Measurements from ENCODE around the gene NLE1.
"Not testable (repeated sequence)": the region's sequence is repeated elsewhere in the genome, so short reads cannot be mapped to it uniquely, and the experiment has no call there.

NLE1 gene

GRCh38 chr17:35119370-35120165 is 22.5 kb downstream of the NLE1 start, which contains the start of gene RAD51D:
Gene RAD51D, minus strand, starts transcription at chr17:35119860. Its CDS starts 247 bp downstream, at chr17:35119613.
- peak; percentile 65 to 76 for DNase-seq (ENCODE audit: low read depth in 2 of 2)
- peak within 1 kb of the TSS; percentile 79 to 90 for H3K4me3 ChIP-seq (replicated peaks in 1 of 2; ENCODE audit: low read depth in 2 of 2, low read length in 2 of 2)
- peak; percentile 53 for TF ChIP-seq CTCF (IDR thresholded peaks at IDR 0.05; ENCODE audit: low read depth, low read length)

- TF ChIP-seq CTCF (IDR thresholded peaks at IDR 0.05; ENCODE audit: low read depth, low read length), result peak; percentile 25
- DNase-seq (ENCODE audit: low read depth in 2 of 2), result peak; percentile 47 to 67
- no peak overlapping the region for H3K4me3 ChIP-seq (replicated peaks in 1 of 2; ENCODE audit: low read depth in 2 of 2, low read length in 2 of 2)
Measured at GRCh38 chr17:35117984-35118383, 24.1 kb downstream of the NLE1 start.

GRCh38 chr17:35116845-35117244 is 25.3 kb downstream of the NLE1 start:
- no peak overlapping the region for H3K4me3 ChIP-seq (replicated peaks in 1 of 2; ENCODE audit: low read depth in 2 of 2, low read length in 2 of 2)
- TF ChIP-seq CTCF (IDR thresholded peaks at IDR 0.05; ENCODE audit: low read depth, low read length), result no peak
- no peak for DNase-seq (ENCODE audit: low read depth in 2 of 2)

- not testable (repeated sequence) for DNase-seq (ENCODE audit: low read depth in 2 of 2)
Measured at GRCh38 chr17:35110791-35111190, 31.3 kb downstream of the NLE1 start.

GRCh38 chr17:35104844-35105450 is 37.2 kb downstream of the NLE1 start:
- TF ChIP-seq CTCF (IDR thresholded peaks at IDR 0.05; ENCODE audit: low read depth, low read length), result no peak
- no peak overlapping the region for H3K4me3 ChIP-seq (replicated peaks in 1 of 2; ENCODE audit: low read depth in 2 of 2, low read length in 2 of 2)
- DNase-seq (ENCODE audit: low read depth in 2 of 2), result no peak

More at GRCh38 chr17:35110791-35111190, 31.3 kb downstream of the NLE1 start:
- H3K4me3 ChIP-seq (replicated peaks in 1 of 2; ENCODE audit: low read depth in 2 of 2, low read length in 2 of 2), result not testable (repeated sequence)

- no peak for DNase-seq (ENCODE audit: low read depth in 2 of 2)
- no peak overlapping the region for H3K4me3 ChIP-seq (replicated peaks in 1 of 2; ENCODE audit: low read depth in 2 of 2, low read length in 2 of 2)
- TF ChIP-seq CTCF (IDR thresholded peaks at IDR 0.05; ENCODE audit: low read depth, low read length), result no peak
Measured at GRCh38 chr17:35103271-35103670, 38.8 kb downstream of the NLE1 start.

GRCh38 chr17:35101725-35102124 is 40.4 kb downstream of the NLE1 start:
- H3K4me3 ChIP-seq (replicated peaks in 1 of 2; ENCODE audit: low read depth in 2 of 2, low read length in 2 of 2), result no peak overlapping the region
- no peak for DNase-seq (ENCODE audit: low read depth in 2 of 2)
- TF ChIP-seq CTCF (IDR thresholded peaks at IDR 0.05; ENCODE audit: low read depth, low read length), result no peak
